T-helper 1 cell treated with Interleukin-12 subunit alpha and Interleukin-12 subunit beta and Interleukin-4 antibody, amounts not matched to agents 30 μg/mL and 1 μg/mL, for 36 hours (primary cell): ENCODE measurements around the gene BMPR1A.
"Not testable (repeated sequence)": the region's sequence is repeated elsewhere in the genome, so short reads cannot be mapped to it uniquely, and the experiment has no call there.

Experiments
- H3K27ac Mint-ChIP-seq: one replicate; pipeline ENCODE4 v1.8.0; 2021; ENCODE audit warnings: mild to moderate bottlenecking, mixed read lengths
- H3K27me3 Mint-ChIP-seq: one replicate; pipeline ENCODE4 v1.8.0; 2021; ENCODE audit warnings: low read depth, mixed read lengths
- H3K36me3 Mint-ChIP-seq: one replicate; pipeline ENCODE4 v1.8.0; 2021; ENCODE audit warnings: low read depth, mixed read lengths
- H3K4me1 Mint-ChIP-seq: one replicate; pipeline ENCODE4 v1.8.0; 2021; ENCODE audit warnings: low read depth, mixed read lengths
- H3K4me3 Mint-ChIP-seq: one replicate; pipeline ENCODE4 v1.8.0; 2021; ENCODE audit warnings: mild to moderate bottlenecking, moderate library complexity, mixed read lengths
- H3K9me3 Mint-ChIP-seq: one replicate; pipeline ENCODE4 v1.8.0; 2021; ENCODE audit warnings: mixed read lengths

Gene BMPR1A

GRCh38 chr10:86721232-86721631 is 35.2 kb upstream of the BMPR1A start:
- H3K4me3 Mint-ChIP-seq: no peak overlapping the region
- H3K27ac Mint-ChIP-seq: no peak overlapping the region
- H3K9me3 Mint-ChIP-seq: no peaks in the 10 kb centered on the region
- H3K4me1 Mint-ChIP-seq: peaks cover 7% of the 10 kb centered on the region
- peaks cover 10% of the 10 kb centered on the region for H3K27me3 Mint-ChIP-seq
- no peaks in the 10 kb centered on the region for H3K36me3 Mint-ChIP-seq

- no peaks in the 10 kb centered on the region for H3K36me3 Mint-ChIP-seq
- H3K9me3 Mint-ChIP-seq: no peaks in the 10 kb centered on the region
- no peak overlapping the region for H3K27ac Mint-ChIP-seq
- peaks cover 7% of the 10 kb centered on the region for H3K4me1 Mint-ChIP-seq
- H3K27me3 Mint-ChIP-seq: peaks cover 13% of the 10 kb centered on the region
- no peak overlapping the region for H3K4me3 Mint-ChIP-seq
Measured at GRCh38 chr10:86723009-86723408, 33.4 kb upstream of the BMPR1A start.

- H3K36me3 Mint-ChIP-seq: no peaks in the 10 kb centered on the region
- no peak overlapping the region for H3K27ac Mint-ChIP-seq
- H3K9me3 Mint-ChIP-seq: no peaks in the 10 kb centered on the region
- peaks cover 13% of the 10 kb centered on the region for H3K27me3 Mint-ChIP-seq
- peaks cover 7% of the 10 kb centered on the region for H3K4me1 Mint-ChIP-seq
- no peak overlapping the region for H3K4me3 Mint-ChIP-seq
Measured at GRCh38 chr10:86724445-86724844, 32.0 kb upstream of the BMPR1A start.

- Mint-ChIP-seq H3K9me3 (no peaks in the 10 kb centered on the region), H3K4me3 (no peak overlapping the region), H3K27me3 (peaks cover 11% of the 10 kb centered on the region), H3K4me1 (peaks cover 7% of the 10 kb centered on the region), H3K36me3 (no peaks in the 10 kb centered on the region), H3K27ac (no peak overlapping the region)
Measured at GRCh38 chr10:86725980-86726676, 30.3 kb upstream of the BMPR1A start.

GRCh38 chr10:86726677-86726999 is 29.8 kb upstream of the BMPR1A start:
- H3K36me3 Mint-ChIP-seq: no peaks in the 10 kb centered on the region
- H3K4me1 Mint-ChIP-seq: peaks cover 7% of the 10 kb centered on the region
- H3K9me3 Mint-ChIP-seq: no peaks in the 10 kb centered on the region
- H3K4me3 Mint-ChIP-seq: no peak overlapping the region
- H3K27ac Mint-ChIP-seq: no peak overlapping the region
- peaks cover 9% of the 10 kb centered on the region for H3K27me3 Mint-ChIP-seq

- H3K4me1 Mint-ChIP-seq: peaks cover 7% of the 10 kb centered on the region
- H3K4me3 Mint-ChIP-seq: no peak overlapping the region
- peaks cover 6% of the 10 kb centered on the region for H3K27me3 Mint-ChIP-seq
- no peaks in the 10 kb centered on the region for H3K36me3 Mint-ChIP-seq
- no peaks in the 10 kb centered on the region for H3K9me3 Mint-ChIP-seq
- no peak overlapping the region for H3K27ac Mint-ChIP-seq
Measured at GRCh38 chr10:86727470-86727869, 28.9 kb upstream of the BMPR1A start.

- Mint-ChIP-seq H3K27me3 (peaks cover 6% of the 10 kb centered on the region), H3K4me1 (peaks cover 6% of the 10 kb centered on the region), H3K27ac (no peak overlapping the region), H3K4me3 (no peak overlapping the region), H3K9me3 (no peaks in the 10 kb centered on the region), H3K36me3 (no peaks in the 10 kb centered on the region)
Measured at GRCh38 chr10:86728056-86728455, 28.4 kb upstream of the BMPR1A start.

GRCh38 chr10:86729677-86730076 is 26.7 kb upstream of the BMPR1A start:
- Mint-ChIP-seq H3K4me3 (no peak overlapping the region), H3K9me3 (no peaks in the 10 kb centered on the region), H3K4me1 (no peaks in the 10 kb centered on the region), H3K27me3 (peaks cover 6% of the 10 kb centered on the region), H3K27ac (no peak overlapping the region), H3K36me3 (no peaks in the 10 kb centered on the region)

- no peaks in the 10 kb centered on the region for H3K36me3 Mint-ChIP-seq
- peaks cover 6% of the 10 kb centered on the region for H3K27me3 Mint-ChIP-seq
- H3K4me3 Mint-ChIP-seq: no peak overlapping the region
- no peaks in the 10 kb centered on the region for H3K4me1 Mint-ChIP-seq
- no peak overlapping the region for H3K27ac Mint-ChIP-seq
- no peaks in the 10 kb centered on the region for H3K9me3 Mint-ChIP-seq
Measured at GRCh38 chr10:86730227-86730626, 26.2 kb upstream of the BMPR1A start.

GRCh38 chr10:86732771-86733170 is 23.6 kb upstream of the BMPR1A start:
- H3K27ac Mint-ChIP-seq: no peak overlapping the region
- no peaks in the 10 kb centered on the region for H3K4me1 Mint-ChIP-seq
- H3K9me3 Mint-ChIP-seq: no peaks in the 10 kb centered on the region
- peaks cover 3% of the 10 kb centered on the region for H3K27me3 Mint-ChIP-seq
- H3K4me3 Mint-ChIP-seq: no peak overlapping the region
- H3K36me3 Mint-ChIP-seq: no peaks in the 10 kb centered on the region

GRCh38 chr10:86733260-86733671 is 23.2 kb upstream of the BMPR1A start:
- Mint-ChIP-seq H3K36me3 (no peaks in the 10 kb centered on the region), H3K27me3 (peaks cover 3% of the 10 kb centered on the region), H3K9me3 (no peaks in the 10 kb centered on the region), H3K4me1 (no peaks in the 10 kb centered on the region), H3K27ac (no peak overlapping the region), H3K4me3 (no peak overlapping the region)

- H3K36me3 Mint-ChIP-seq: no peaks in the 10 kb centered on the region
- no peak overlapping the region for H3K27ac Mint-ChIP-seq
Measured at GRCh38 chr10:86734207-86734988, 22.0 kb upstream of the BMPR1A start.

GRCh38 chr10:86735278-86735677 is 21.1 kb upstream of the BMPR1A start:
- not testable (repeated sequence) for H3K36me3 Mint-ChIP-seq, H3K9me3 Mint-ChIP-seq, H3K27me3 Mint-ChIP-seq, H3K4me1 Mint-ChIP-seq, H3K4me3 Mint-ChIP-seq, H3K27ac Mint-ChIP-seq

More at GRCh38 chr10:86734207-86734988, 22.0 kb upstream of the BMPR1A start:
- Mint-ChIP-seq H3K4me1 (no peaks in the 10 kb centered on the region), H3K27me3 (peaks cover 4% of the 10 kb centered on the region), H3K4me3 (no peak overlapping the region), H3K9me3 (no peaks in the 10 kb centered on the region)

- H3K36me3 Mint-ChIP-seq: no peaks in the 10 kb centered on the region
Measured at GRCh38 chr10:86742230-86742629, 14.2 kb upstream of the BMPR1A start.

GRCh38 chr10:86744067-86744725 is 12.2 kb upstream of the BMPR1A start:
- H3K27ac Mint-ChIP-seq: no peak overlapping the region
- no peaks in the 10 kb centered on the region for H3K36me3 Mint-ChIP-seq
- peaks cover 4% of the 10 kb centered on the region for H3K4me1 Mint-ChIP-seq

More at GRCh38 chr10:86742230-86742629, 14.2 kb upstream of the BMPR1A start:
- H3K27ac Mint-ChIP-seq: no peak overlapping the region
- no peak overlapping the region for H3K4me3 Mint-ChIP-seq
- H3K9me3 Mint-ChIP-seq: no peaks in the 10 kb centered on the region
- H3K4me1 Mint-ChIP-seq: no peaks in the 10 kb centered on the region
- peaks cover 4% of the 10 kb centered on the region for H3K27me3 Mint-ChIP-seq

More at GRCh38 chr10:86744067-86744725, 12.2 kb upstream of the BMPR1A start:
- Mint-ChIP-seq H3K4me3 (no peak overlapping the region), H3K27me3 (peaks cover 8% of the 10 kb centered on the region), H3K9me3 (no peaks in the 10 kb centered on the region)
